Measurements from ENCODE around the gene DAB1.

Gene DAB1

GRCh38 chr1:57272601-57273000, 151.3 kb downstream of the DAB1 start (continued):
- TF ChIP-seq ZNF645 (tag by site-specific recombination; IDR thresholded peaks at IDR 0.05) (no peak), ZNF707 (tag by site-specific recombination; IDR thresholded peaks at IDR 0.05) (no peak), ZEB2 (tag by site-specific recombination; IDR thresholded peaks at IDR 0.05) (no peak), RBAK (tag by site-specific recombination; IDR thresholded peaks at IDR 0.05) (no peak), FEZF1 (tag by site-specific recombination; IDR thresholded peaks at IDR 0.05) (no peak), KLF9 (tag by site-specific recombination; IDR thresholded peaks at IDR 0.05; ENCODE audit: low read depth) (no peak), ZNF692 (tag by site-specific recombination; IDR thresholded peaks at IDR 0.05) (no peak), PATZ1 (tag by site-specific recombination; IDR thresholded peaks at IDR 0.05) (no peak), ZNF341 (tag by site-specific recombination; IDR thresholded peaks at IDR 0.05; ENCODE audit: low read depth) (no peak)

GRCh38 chr1:57272150-57272549, 151.7 kb downstream of the DAB1 start:
- TF ChIP-seq ZNF148 (tag by site-specific recombination; IDR thresholded peaks at IDR 0.05; ENCODE audit: borderline replicate concordance): no peak
- no peak for TF ChIP-seq ZBTB49 (tag by site-specific recombination; IDR thresholded peaks at IDR 0.05; ENCODE audit: low read depth)
- TF ChIP-seq ZNF174 (tag by site-specific recombination; IDR thresholded peaks at IDR 0.05): no peak
- TF ChIP-seq ZNF335 (tag by site-specific recombination; conservative IDR thresholded peaks at IDR 0.05): no peak
- no peak for TF ChIP-seq PATZ1 (tag by site-specific recombination; IDR thresholded peaks at IDR 0.05)
- peak; percentile 29; the same call in 1 of the 2 replicates for TF ChIP-seq EGR2 (tag by site-specific recombination; IDR thresholded peaks at IDR 0.05; ENCODE audit: low read depth)
- TF ChIP-seq ZNF544 (tag by site-specific recombination; IDR thresholded peaks at IDR 0.05): no peak
- ChIA-PET POLR2A (no interaction called here), CTCF (interaction anchor here (0.6 kb wide), 2 partner anchors 21 to 80 kb away, joined by 3 read pairs; no protein-coding TSS in a partner anchor)
- Histone ChIP-seq H3K9me3 (ENCODE audit: control insufficient read depth, insufficient read depth, low read depth, low read length) (no peaks in the 10 kb centered on the region), H3K4me3 (ENCODE audit: low read depth, low read length) (no peak overlapping the region), H3K27ac (ENCODE audit: extremely low read depth, low read depth, low read length) (no peak overlapping the region), H3K4me1 (ENCODE audit: control insufficient read depth, insufficient read depth, low read length) (no peaks in the 10 kb centered on the region), H3K36me3 (ENCODE audit: control insufficient read depth in 2 of 2, insufficient read depth in 1 of 2, low read length in 2 of 2) (no peaks in the 10 kb centered on the region)
